Hair follicle dermal papilla cell (primary cell): ENCODE results near the gene PEX5. TPM values are rescaled to one million over a fixed set of nuclear protein-coding genes. Genes with fewer than 3 reads are reported as not detected.

Source experiments
- total RNA-seq: library from RNA; depleted of rRNA; stranded (reverse); fragments of >200 nt; gene quantifications from 2 replicates; pipeline ENCODE4 v1.2.3, GENCODE V29; 2012

PEX5 gene
- total RNA-seq, result 39.6 and 40.4 TPM in 2 replicates

GRCh38 chr12:7189398-7190267 is at the start of gene PEX5:
Gene PEX5 (plus strand): TSS chr12:7189686. CDS start chr12:7190378, 692 bp downstream.

Other genes with a start within 250 kb of the PEX5 start
- not detected in 2 replicates for gene RNU7-1, start 245.9 kb upstream of the PEX5 start, total RNA-seq
- gene C12orf57, start 245.7 kb upstream of the PEX5 start, total RNA-seq, result 65.3 and 67.2 TPM in 2 replicates
- gene PTPN6, start 238.3 kb upstream of the PEX5 start, total RNA-seq, result 0.61 and 0.65 TPM in 2 replicates
- gene PHB2, start 219.0 kb upstream of the PEX5 start, total RNA-seq, result 167 and 182 TPM in 2 replicates
- gene EMG1, start 218.8 kb upstream of the PEX5 start, total RNA-seq, result 21.4 and 22.2 TPM in 2 replicates
- 29.2 and 33.6 TPM in 2 replicates for gene LPCAT3, start 171.2 kb upstream of the PEX5 start, total RNA-seq
- 222 and 306 TPM in 2 replicates for gene C1S, start 129.0 kb upstream of the PEX5 start, total RNA-seq
- gene C1R, start 97.2 kb upstream of the PEX5 start, total RNA-seq, result 363 and 481 TPM in 2 replicates
- 77.5 and 91.4 TPM in 2 replicates for gene C1RL, start 80.5 kb upstream of the PEX5 start, total RNA-seq
- gene RBP5, start 60.8 kb upstream of the PEX5 start, total RNA-seq, result not detected in 2 replicates
- 7.7 and 13.3 TPM in 2 replicates for gene CLSTN3, start 59.3 kb upstream of the PEX5 start, total RNA-seq
- not detected in 2 replicates for gene ACSM4, start 114.4 kb downstream of the PEX5 start, total RNA-seq